Panc1 (cell line): ENCODE data around the gene MYT1. TPM values are rescaled to one million over a fixed set of nuclear protein-coding genes. Genes with fewer than 3 reads are reported as not detected.
A peak's percentile ranks its signal among the peaks of the same experiment; 100 is the strongest.

Experiments
- ATAC-seq: fragments of 200-7000 bp; cut with Tn5 transposase; 2 replicates; pipeline ENCODE4 v1.9.1; 2020; ENCODE audit warnings: mild to moderate bottlenecking, moderate library complexity
- BruUV-seq: library from RNA; stranded (reverse); fragments of 400-500 nt; replicated peaks from 2 replicates; lab custom pipeline; 2021; lab: Mats Ljungman, UMichigan
- CTCF ChIA-PET: fragments of 300-600 bp; sonication (Branson Sonifier 250); formaldehyde crosslinking; loops from one replicate; lab custom pipeline; 2022; ENCODE audit warnings: antibody characterized with exemption; lab: Charles Lee
- POLR2A ChIA-PET: fragments of 300-600 bp; sonication (Branson Sonifier 250); formaldehyde crosslinking; loops from one replicate; lab custom pipeline; 2022; ENCODE audit warnings: antibody characterized with exemption; lab: Charles Lee
- DNase-seq: peaks from one replicate; pipeline ENCODE4 v3.0.0-alpha.2; 2010; ENCODE audit warnings: low read depth, low spot score
- H3K27ac ChIP-seq: 2 replicates; pipeline ENCODE4 v1.5.1; 2011; ENCODE audit warnings: mild to moderate bottlenecking, low read length, inconsistent platforms
- H3K27me3 ChIP-seq: fragments of 200-500 bp; sonication (Bioruptor generic); 2 replicates; pipeline ENCODE4 v1.6.0; 2014; ENCODE audit warnings: low read length, inconsistent platforms; ENCODE audit not compliant: control insufficient read depth, insufficient read depth
- H3K36me3 ChIP-seq: fragments of 200-500 bp; sonication (Bioruptor generic); 2 replicates; pipeline ENCODE4 v1.5.1; 2014; ENCODE audit warnings: inconsistent platforms, mild to moderate bottlenecking, low read length, moderate library complexity; ENCODE audit not compliant: control insufficient read depth, insufficient read depth
- H3K4me1 ChIP-seq: 2 replicates; pipeline ENCODE4 v1.5.1; 2011; ENCODE audit warnings: inconsistent platforms, mild to moderate bottlenecking, low read length, moderate library complexity; ENCODE audit not compliant: control insufficient read depth, insufficient read depth
- H3K4me3 ChIP-seq, 2 experiments: 2 replicates each; pipeline ENCODE4 v1.5.1; 2011 to 2012; ENCODE audit warnings: low read depth in 2 of 2, low read length in 2 of 2, mild to moderate bottlenecking in 2 of 2, inconsistent platforms in 1 of 2, moderate library complexity in 1 of 2
- H3K9me3 ChIP-seq: fragments of 200-500 bp; sonication (Bioruptor generic); 2 replicates; pipeline ENCODE4 v1.5.1; 2014; ENCODE audit warnings: low read depth, mild to moderate bottlenecking, inconsistent platforms, low read length, moderate library complexity; ENCODE audit not compliant: control insufficient read depth, insufficient read depth
- POLR2AphosphoS5 ChIP-seq: IDR thresholded peaks from 2 replicates; pipeline ENCODE4 v1.6.1; 2012; ENCODE audit warnings: mild to moderate bottlenecking, low read depth, low read length, moderate library complexity
- REST ChIP-seq, 2 experiments: IDR thresholded peaks; 2 replicates each; pipeline ENCODE4 v1.6.1; 2011 to 2012; ENCODE audit warnings: low read depth in 2 of 2, control low read depth in 1 of 2, low read length in 1 of 2, mild to moderate bottlenecking in 1 of 2, moderate library complexity in 1 of 2; ENCODE audit not compliant: insufficient read depth in 1 of 2
- SIN3A ChIP-seq: IDR thresholded peaks from 2 replicates; pipeline ENCODE4 v1.6.1; 2012; ENCODE audit warnings: low read depth, mild to moderate bottlenecking, low read length, moderate library complexity, borderline replicate concordance; ENCODE audit not compliant: insufficient read depth
- TCF7L2 ChIP-seq: IDR thresholded peaks from 2 replicates; pipeline ENCODE4 v1.6.1; 2011; ENCODE audit warnings: mild to moderate bottlenecking, low read depth, low read length, inconsistent platforms
- in situ Hi-C: cut with HindIII; loops from 2 replicates; pipeline ENCODE4 v1.10.0; 2016; ENCODE audit warnings: low sequenced_read_pairs, low pct_unique_long_range_greater_than_20kb
- intact Hi-C: fragments of 100-400 bp; cut with micrococcal nuclease; formaldehyde crosslinking; loops from one replicate; pipeline ENCODE4 v1.10.0; 2022; ENCODE audit not compliant: unreplicated experiment
- total RNA-seq: library from RNA; stranded (reverse); gene quantifications from one replicate; pipeline ENCODE4 v1.2.1, GENCODE V29; 2021; ENCODE audit not compliant: unreplicated experiment
- TF ChIP-seq, protein P1 (sequence below): fragments of 450-650 bp; IDR thresholded peaks from 2 replicates; pipeline ENCODE4 v1.5.1; 2017; ENCODE audit warnings: mild to moderate bottlenecking

MYT1 gene
- total RNA-seq, 1 experiment from 2014 or later, result 0.41 TPM

- H3K4me3 ChIP-seq, result no peak overlapping the region
- peaks cover 8% of the 10 kb centered on the region for H3K27me3 ChIP-seq
- intact Hi-C loops (no loop called here), in situ Hi-C loops (no loop called here)
- no TSS peak for BruUV-seq
- no peak for DNase-seq
- H3K36me3 ChIP-seq, result no peaks in the 10 kb centered on the region
- no peak for ATAC-seq
- H3K4me1 ChIP-seq, result no peaks in the 10 kb centered on the region
- H3K9me3 ChIP-seq, result no peaks in the 10 kb centered on the region
- ChIA-PET POLR2A (no interaction called here), CTCF (no interaction called here)
- no peak overlapping the region for H3K27ac ChIP-seq
- no peak for TF ChIP-seq TCF7L2
- peak; percentile 84 to 90 for TF ChIP-seq REST (IDR thresholded peaks at IDR 0.05; ENCODE audit: insufficient read depth in 1 of 2, low read depth in 2 of 2, low read length in 1 of 2)
These were observed 28.2 kb downstream of the MYT1 start for GRCh38 chr20:64192406-64192805.

DNA sequence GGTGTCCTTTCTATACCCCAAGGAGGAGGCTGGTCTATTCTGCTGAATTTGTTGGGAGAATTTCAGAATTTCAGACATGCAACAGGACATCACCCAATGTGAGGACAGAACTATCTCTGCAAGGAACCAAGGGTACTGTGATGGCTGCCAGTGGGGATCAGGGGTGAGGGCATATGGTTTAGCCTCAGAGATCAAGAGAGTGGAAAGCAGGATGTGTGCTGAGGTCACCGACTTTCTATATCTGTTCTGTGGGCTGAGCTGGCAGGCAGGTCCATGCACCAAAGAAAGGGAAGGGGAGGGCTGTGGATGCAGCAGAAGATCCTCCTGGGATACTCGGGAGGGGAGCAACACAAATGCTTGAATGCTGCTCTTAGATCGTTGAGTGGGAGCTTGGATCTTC is 28.8 kb downstream of the MYT1 start:
- in situ Hi-C loops, result no loop called here
- POLR2A ChIA-PET, result no interaction called here
- Histone ChIP-seq H3K36me3 (no peaks in the 10 kb centered on the region), H3K4me1 (no peaks in the 10 kb centered on the region), H3K4me3 (no peak overlapping the region), H3K27me3 (peaks cover 8% of the 10 kb centered on the region), H3K27ac (no peak overlapping the region), H3K9me3 (no peaks in the 10 kb centered on the region)
- CTCF ChIA-PET, result no interaction called here
- DNase-seq (no peak), ATAC-seq (no peak)
- no TSS peak for BruUV-seq
- TF ChIP-seq, protein P1, sequence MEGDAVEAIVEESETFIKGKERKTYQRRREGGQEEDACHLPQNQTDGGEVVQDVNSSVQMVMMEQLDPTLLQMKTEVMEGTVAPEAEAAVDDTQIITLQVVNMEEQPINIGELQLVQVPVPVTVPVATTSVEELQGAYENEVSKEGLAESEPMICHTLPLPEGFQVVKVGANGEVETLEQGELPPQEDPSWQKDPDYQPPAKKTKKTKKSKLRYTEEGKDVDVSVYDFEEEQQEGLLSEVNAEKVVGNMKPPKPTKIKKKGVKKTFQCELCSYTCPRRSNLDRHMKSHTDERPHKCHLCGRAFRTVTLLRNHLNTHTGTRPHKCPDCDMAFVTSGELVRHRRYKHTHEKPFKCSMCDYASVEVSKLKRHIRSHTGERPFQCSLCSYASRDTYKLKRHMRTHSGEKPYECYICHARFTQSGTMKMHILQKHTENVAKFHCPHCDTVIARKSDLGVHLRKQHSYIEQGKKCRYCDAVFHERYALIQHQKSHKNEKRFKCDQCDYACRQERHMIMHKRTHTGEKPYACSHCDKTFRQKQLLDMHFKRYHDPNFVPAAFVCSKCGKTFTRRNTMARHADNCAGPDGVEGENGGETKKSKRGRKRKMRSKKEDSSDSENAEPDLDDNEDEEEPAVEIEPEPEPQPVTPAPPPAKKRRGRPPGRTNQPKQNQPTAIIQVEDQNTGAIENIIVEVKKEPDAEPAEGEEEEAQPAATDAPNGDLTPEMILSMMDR, result no peak
- TF ChIP-seq SIN3A, result no peak
- TF ChIP-seq POLR2AphosphoS5, result no peak
- no peak for TF ChIP-seq TCF7L2
- TF ChIP-seq REST (IDR thresholded peaks at IDR 0.05; ENCODE audit: insufficient read depth in 1 of 2, low read depth in 2 of 2, low read length in 1 of 2), result no peak
- intact Hi-C loops, result no loop called here
